Astrocyte (in vitro differentiated cells and primary cell): ENCODE results near the gene PDE3A. TPM values are rescaled to one million over a fixed set of nuclear protein-coding genes. Genes with fewer than 3 reads are reported as not detected.
"Not testable (repeated sequence)": the region's sequence is repeated elsewhere in the genome, so short reads cannot be mapped to it uniquely, and the experiment has no call there.

Experiments
- DNase-seq: peaks from one replicate; pipeline ENCODE4 v3.0.0-alpha.2; 2010; ENCODE audit warnings: low read depth
- FAIRE-seq: peaks from 2 replicates; lab custom pipeline; 2011; peaks lifted over from hg19 to GRCh38; lab: Jason Lieb, UNC
- H2AFZ ChIP-seq: 2 replicates; pipeline ENCODE4 v1.6.0; 2012; ENCODE audit warnings: low read depth, low read length, inconsistent platforms
- H3K27ac ChIP-seq: 2 replicates; pipeline ENCODE4 v1.5.1; 2011; ENCODE audit warnings: low read depth, low read length, inconsistent platforms
- H3K27me3 ChIP-seq: 2 replicates; pipeline ENCODE4 v1.6.0; 2011; ENCODE audit warnings: low read length, inconsistent platforms; ENCODE audit not compliant: insufficient read depth
- H3K36me3 ChIP-seq: 2 replicates; pipeline ENCODE4 v1.5.1; 2011; ENCODE audit warnings: low read length, inconsistent platforms; ENCODE audit not compliant: insufficient read depth
- H3K4me1 ChIP-seq: 2 replicates; pipeline ENCODE4 v1.5.1; 2011; ENCODE audit warnings: low read length, inconsistent platforms; ENCODE audit not compliant: insufficient read depth
- H3K4me2 ChIP-seq: 2 replicates; pipeline ENCODE4 v1.6.0; 2012; ENCODE audit warnings: low read length, inconsistent platforms
- H3K4me3 ChIP-seq: 2 replicates; pipeline ENCODE4 v1.5.1; 2011; ENCODE audit warnings: low read depth, mild to moderate bottlenecking, low read length, inconsistent platforms; ENCODE audit not compliant: insufficient read depth
- H3K79me2 ChIP-seq: 2 replicates; pipeline ENCODE4 v1.6.0; 2012; ENCODE audit warnings: mild to moderate bottlenecking, low read length, inconsistent platforms; ENCODE audit not compliant: insufficient read depth
- H3K9ac ChIP-seq: 2 replicates; pipeline ENCODE4 v1.6.0; 2012; ENCODE audit warnings: mild to moderate bottlenecking, low read length, inconsistent platforms
- H3K9me3 ChIP-seq: 2 replicates; pipeline ENCODE4 v1.5.1; 2012; ENCODE audit warnings: low read depth, mild to moderate bottlenecking, low read length, inconsistent platforms; ENCODE audit not compliant: insufficient read depth
- H4K20me1 ChIP-seq: 2 replicates; pipeline ENCODE4 v1.6.0; 2012; ENCODE audit warnings: low read length, inconsistent platforms; ENCODE audit not compliant: insufficient read depth
- H3K27ac Mint-ChIP-seq: one replicate; pipeline ENCODE4 v1.8.0; 2021; ENCODE audit warnings: mild to moderate bottlenecking, mixed read lengths; ENCODE audit not compliant: unreplicated experiment
- H3K27me3 Mint-ChIP-seq: one replicate; pipeline ENCODE4 v1.8.0; 2021; ENCODE audit warnings: low read depth, mixed read lengths; ENCODE audit not compliant: unreplicated experiment
- H3K36me3 Mint-ChIP-seq: one replicate; pipeline ENCODE4 v1.8.0; 2021; ENCODE audit warnings: low read depth, mixed read lengths; ENCODE audit not compliant: unreplicated experiment
- H3K4me1 Mint-ChIP-seq: one replicate; pipeline ENCODE4 v1.8.0; 2021; ENCODE audit warnings: low read depth, mixed read lengths; ENCODE audit not compliant: unreplicated experiment
- H3K4me3 Mint-ChIP-seq: one replicate; pipeline ENCODE4 v1.8.0; 2021; ENCODE audit warnings: mild to moderate bottlenecking, moderate library complexity, mixed read lengths; ENCODE audit not compliant: unreplicated experiment
- H3K9me3 Mint-ChIP-seq: one replicate; pipeline ENCODE4 v1.8.0; 2021; ENCODE audit warnings: mild to moderate bottlenecking, mixed read lengths; ENCODE audit not compliant: unreplicated experiment
- CTCF ChIP-seq: IDR thresholded peaks from 2 replicates; pipeline ENCODE4 v1.5.1; 2011; ENCODE audit warnings: low read depth, mild to moderate bottlenecking, inconsistent platforms, low read length, moderate library complexity; ENCODE audit not compliant: insufficient read depth
- total RNA-seq: library from RNA; stranded (reverse); gene quantifications from 2 replicates; pipeline ENCODE4 v1.2.1, GENCODE V29; 2021

PDE3A gene
- total RNA-seq, 1 donor from 2014 or later, result 1.7 TPM

GRCh38 chr12:20552586-20552985 lies 184.2 kb downstream of the PDE3A start:
- H3K27ac Mint-ChIP-seq, H3K9me3 ChIP-seq, H3K27me3 Mint-ChIP-seq, H3K27ac ChIP-seq, H3K4me1 ChIP-seq, H3K4me3 Mint-ChIP-seq, FAIRE-seq, DNase-seq, H3K79me2 ChIP-seq, H3K4me2 ChIP-seq, H3K36me3 ChIP-seq, H3K9me3 Mint-ChIP-seq, H4K20me1 ChIP-seq, H2AFZ ChIP-seq, H3K36me3 Mint-ChIP-seq, H3K4me3 ChIP-seq, H3K9ac ChIP-seq, H3K4me1 Mint-ChIP-seq, H3K27me3 ChIP-seq: not testable (repeated sequence)

- H3K36me3 Mint-ChIP-seq, result no peaks in the 10 kb centered on the region
- no peak for FAIRE-seq
- H3K4me3 Mint-ChIP-seq, result no peak overlapping the region
- Histone ChIP-seq H3K9me3 (no peaks in the 10 kb centered on the region), H4K20me1 (no peaks in the 10 kb centered on the region), H3K4me3 (no peak overlapping the region), H3K27me3 (no peaks in the 10 kb centered on the region), H3K4me2 (no peak overlapping the region), H3K36me3 (no peaks in the 10 kb centered on the region), H3K9ac (no peak overlapping the region), H2AFZ (no peak overlapping the region), H3K4me1 (no peaks in the 10 kb centered on the region), H3K79me2 (no peaks in the 10 kb centered on the region), H3K27ac (no peak overlapping the region)
- H3K27me3 Mint-ChIP-seq, result no peaks in the 10 kb centered on the region
- H3K9me3 Mint-ChIP-seq, result no peaks in the 10 kb centered on the region
- DNase-seq, result no peak
- H3K27ac Mint-ChIP-seq, result no peak overlapping the region
- no peaks in the 10 kb centered on the region for H3K4me1 Mint-ChIP-seq
- no peak for TF ChIP-seq CTCF
Measured at GRCh38 chr12:20555015-20555414, 186.7 kb downstream of the PDE3A start.

- H3K9me3 Mint-ChIP-seq, result no peaks in the 10 kb centered on the region
- H3K36me3 Mint-ChIP-seq, result no peaks in the 10 kb centered on the region
- no peaks in the 10 kb centered on the region for H3K4me1 Mint-ChIP-seq
- Histone ChIP-seq H3K9ac (no peak overlapping the region), H3K4me1 (no peaks in the 10 kb centered on the region), H3K4me2 (no peak overlapping the region), H3K36me3 (no peaks in the 10 kb centered on the region), H4K20me1 (no peaks in the 10 kb centered on the region), H3K79me2 (no peaks in the 10 kb centered on the region), H3K27me3 (no peaks in the 10 kb centered on the region), H3K4me3 (no peak overlapping the region), H3K9me3 (no peaks in the 10 kb centered on the region), H3K27ac (no peak overlapping the region), H2AFZ (no peak overlapping the region)
- DNase-seq (no peak), FAIRE-seq (no peak)
- no peak overlapping the region for H3K27ac Mint-ChIP-seq
- H3K4me3 Mint-ChIP-seq, result no peak overlapping the region
- no peak for TF ChIP-seq CTCF
- no peaks in the 10 kb centered on the region for H3K27me3 Mint-ChIP-seq
Measured at GRCh38 chr12:20555771-20556170, 187.4 kb downstream of the PDE3A start.
